Neural progenitor cell (in vitro differentiated cells): Measurements from ENCODE around the gene SMC5.

Source experiments
- EZH2 ChIP-seq: fragments of 200-600 bp; sonication (generic); IDR thresholded peaks from 2 replicates; pipeline ENCODE4 v1.6.1; 2017; ENCODE audit warnings: antibody characterized with exemption, mild to moderate bottlenecking, moderate library complexity
- EZH2phosphoT487 ChIP-seq: fragments of 200-600 bp; sonication (generic); IDR thresholded peaks from 2 replicates; pipeline ENCODE4 v1.6.1; 2017; ENCODE audit warnings: antibody characterized with exemption
- TF ChIP-seq, protein P1 (sequence below): fragments of 200-600 bp; sonication (generic); IDR thresholded peaks from 2 replicates; pipeline ENCODE4 v1.5.1; 2017; ENCODE audit warnings: antibody characterized with exemption, mild to moderate bottlenecking

DNA sequence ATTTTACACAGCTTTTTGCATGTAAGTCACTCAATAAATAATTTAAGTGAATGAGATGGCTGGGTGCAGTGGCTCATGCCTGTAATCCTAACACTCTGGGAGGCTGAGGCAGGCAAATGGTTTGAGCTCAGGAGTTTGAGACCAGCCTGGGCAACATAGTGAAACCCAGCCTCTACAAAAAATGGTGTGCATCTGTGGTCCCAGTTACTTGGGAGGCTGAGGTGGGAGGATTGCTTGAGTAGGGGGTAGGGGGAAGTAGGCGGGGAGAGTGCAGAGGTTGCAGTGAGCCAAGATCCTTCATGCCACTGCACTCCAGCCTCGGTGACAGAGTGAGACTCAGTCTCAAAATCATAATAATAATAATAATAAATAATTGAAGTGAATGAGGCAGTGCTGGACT, 145.5 kb downstream of the SMC5 start:
- TF ChIP-seq, protein P1, sequence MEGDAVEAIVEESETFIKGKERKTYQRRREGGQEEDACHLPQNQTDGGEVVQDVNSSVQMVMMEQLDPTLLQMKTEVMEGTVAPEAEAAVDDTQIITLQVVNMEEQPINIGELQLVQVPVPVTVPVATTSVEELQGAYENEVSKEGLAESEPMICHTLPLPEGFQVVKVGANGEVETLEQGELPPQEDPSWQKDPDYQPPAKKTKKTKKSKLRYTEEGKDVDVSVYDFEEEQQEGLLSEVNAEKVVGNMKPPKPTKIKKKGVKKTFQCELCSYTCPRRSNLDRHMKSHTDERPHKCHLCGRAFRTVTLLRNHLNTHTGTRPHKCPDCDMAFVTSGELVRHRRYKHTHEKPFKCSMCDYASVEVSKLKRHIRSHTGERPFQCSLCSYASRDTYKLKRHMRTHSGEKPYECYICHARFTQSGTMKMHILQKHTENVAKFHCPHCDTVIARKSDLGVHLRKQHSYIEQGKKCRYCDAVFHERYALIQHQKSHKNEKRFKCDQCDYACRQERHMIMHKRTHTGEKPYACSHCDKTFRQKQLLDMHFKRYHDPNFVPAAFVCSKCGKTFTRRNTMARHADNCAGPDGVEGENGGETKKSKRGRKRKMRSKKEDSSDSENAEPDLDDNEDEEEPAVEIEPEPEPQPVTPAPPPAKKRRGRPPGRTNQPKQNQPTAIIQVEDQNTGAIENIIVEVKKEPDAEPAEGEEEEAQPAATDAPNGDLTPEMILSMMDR: no peak
- TF ChIP-seq EZH2 (no peak), EZH2phosphoT487 (no peak)
